Erythroblast (primary cell): ENCODE measurements around the gene KIAA0825.

ENCODE experiments used
- GATA1 ChIP-seq: IDR thresholded peaks from 2 replicates; pipeline ENCODE4 v1.6.1; 2011; ENCODE audit warnings: low read depth, mild to moderate bottlenecking, control low read depth, low read length, moderate library complexity
- POLR2A ChIP-seq: IDR thresholded peaks from 2 replicates; pipeline ENCODE4 v1.6.1; 2011; ENCODE audit warnings: mild to moderate bottlenecking, low read length

DNA sequence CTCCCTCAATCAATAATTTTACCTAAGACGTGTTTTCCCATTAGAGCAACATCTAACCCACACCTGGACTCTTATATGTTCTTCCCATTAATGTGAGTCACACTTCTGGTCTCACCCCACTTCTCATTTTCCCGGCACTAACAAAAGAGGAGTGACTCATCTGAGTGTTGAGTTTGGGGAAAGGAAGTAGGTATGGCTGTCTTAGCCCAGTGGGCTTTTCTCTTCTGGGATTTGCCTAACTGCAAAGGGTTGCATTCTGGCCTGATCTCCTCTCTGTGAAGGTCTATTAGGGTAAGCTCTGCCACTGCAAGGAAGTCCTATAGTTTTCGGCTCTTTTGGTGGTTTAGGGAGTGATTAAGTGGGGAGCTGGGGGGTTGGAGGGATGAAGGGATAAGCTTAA, 195.6 kb downstream of the KIAA0825 start:
- no peak for TF ChIP-seq POLR2A
- TF ChIP-seq GATA1, result no peak
